Fibroblast of pulmonary artery (primary cell): Measurements from ENCODE around the gene PATJ.

ENCODE experiments used
- DNase-seq: peaks from one replicate; pipeline ENCODE4 v3.0.0-alpha.2; 2010; ENCODE audit warnings: low read depth
- H3K4me3 ChIP-seq: replicated peaks from 2 replicates; pipeline ENCODE4 v1.5.1; 2011; ENCODE audit warnings: low read depth, mild to moderate bottlenecking, control low read depth, low read length, moderate library complexity
- CTCF ChIP-seq: IDR thresholded peaks from 2 replicates; pipeline ENCODE4 v1.5.1; 2011; ENCODE audit warnings: mild to moderate bottlenecking, control low read depth, low read length, inconsistent platforms; ENCODE audit errors: missing control alignments

PATJ gene

GRCh38 chr1:61853583-61853982 is 111.3 kb downstream of the PATJ start:
- no peak overlapping the region for H3K4me3 ChIP-seq
- TF ChIP-seq CTCF = peak; percentile 43
- DNase-seq = peak; percentile 55

DNA sequence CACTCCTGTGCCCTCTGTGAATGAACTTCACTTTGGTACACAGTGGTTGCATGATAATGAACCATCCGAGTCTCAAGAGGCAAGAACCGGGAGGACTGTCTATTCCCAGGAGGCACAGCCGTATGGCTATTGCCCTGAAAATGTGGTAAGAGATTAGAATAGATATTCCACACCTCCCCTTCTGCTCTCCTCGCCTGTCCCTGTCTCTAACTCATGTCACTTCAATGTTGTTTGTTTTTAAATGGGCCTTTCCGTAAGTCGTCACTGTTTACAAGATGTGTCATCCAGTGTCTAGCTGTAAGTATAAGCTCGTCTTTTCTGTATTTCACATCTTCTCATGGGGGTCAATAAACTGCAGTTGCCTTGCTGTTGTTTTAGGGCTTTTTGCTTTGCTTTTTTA is 122.2 kb downstream of the PATJ start:
- DNase-seq = no peak
- H3K4me3 ChIP-seq = no peak overlapping the region
- TF ChIP-seq CTCF = no peak

- TF ChIP-seq CTCF = no peak
- no peak overlapping the region for H3K4me3 ChIP-seq
- no peak for DNase-seq
Measured at GRCh38 chr1:61865646-61866220, 123.5 kb downstream of the PATJ start.

DNA sequence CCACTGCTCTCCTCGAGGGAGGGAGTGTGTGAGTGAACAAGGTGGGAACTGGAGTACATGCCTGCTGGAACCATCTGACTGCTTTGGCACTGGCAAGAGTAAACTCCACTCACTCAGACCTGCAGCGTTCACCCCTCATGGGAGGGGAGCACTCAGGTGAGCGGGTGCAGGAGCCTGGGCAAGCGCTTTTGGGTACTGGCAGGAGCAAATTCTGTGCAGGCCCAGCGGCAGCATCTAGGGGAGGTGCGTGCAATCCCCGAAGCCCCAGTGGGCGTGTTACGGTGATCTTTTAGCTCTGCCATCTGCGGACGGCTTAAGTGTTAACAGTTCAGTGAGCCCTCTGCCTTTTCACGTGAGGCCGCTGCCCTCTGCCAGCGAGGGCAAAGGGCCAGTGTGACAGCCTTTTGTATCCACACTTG is 127.4 kb downstream of the PATJ start:
- no peak for TF ChIP-seq CTCF
- DNase-seq = no peak
- H3K4me3 ChIP-seq = no peak overlapping the region

- TF ChIP-seq CTCF = no peak
- no peak overlapping the region for H3K4me3 ChIP-seq
- no peak for DNase-seq
Measured at GRCh38 chr1:61872206-61872605, 129.9 kb downstream of the PATJ start.

- no peak overlapping the region for H3K4me3 ChIP-seq
- DNase-seq = no peak
- TF ChIP-seq CTCF = no peak
Measured at GRCh38 chr1:61873581-61873980, 131.3 kb downstream of the PATJ start.

GRCh38 chr1:61873994-61874393 is 131.7 kb downstream of the PATJ start:
- no peak overlapping the region for H3K4me3 ChIP-seq
- no peak for TF ChIP-seq CTCF
- no peak for DNase-seq
